OCI-LY3 (cell line): ENCODE results near the gene C19orf25.

Source experiments
- H2AFZ ChIP-seq: fragments of 200-600, 300-600 bp; shearing (Covaris generic); 2 replicates; pipeline ENCODE4 v1.6.0; 2014; ENCODE audit warnings: antibody characterized with exemption, low read depth, low read length
- H3K27ac ChIP-seq: fragments of 200-600, 300-600 bp; sonication (generic); 2 replicates; pipeline ENCODE4 v1.5.1; 2014; ENCODE audit warnings: mild to moderate bottlenecking, low read length, moderate library complexity, mixed read lengths
- H3K27me3 ChIP-seq: fragments of 200-600, 300-600 bp; sonication (generic); 2 replicates; pipeline ENCODE4 v1.6.1; 2014; ENCODE audit warnings: low read depth, low read length, mixed read lengths
- H3K36me3 ChIP-seq: fragments of 200-600, 300-600 bp; sonication (generic); replicated peaks from 2 replicates; pipeline ENCODE3; 2014; ENCODE audit warnings: low read depth, low read length, mixed read lengths
- H3K4me1 ChIP-seq: fragments of 300-600, 200-600 bp; sonication (generic); 2 replicates; pipeline ENCODE4 v1.6.1; 2014; ENCODE audit warnings: low read length, mixed read lengths
- H3K4me2 ChIP-seq: fragments of 200-600, 300-600 bp; sonication (generic); 2 replicates; pipeline ENCODE4 v1.6.1; 2014; ENCODE audit warnings: low read length, mixed read lengths
- H3K4me3 ChIP-seq: fragments of 300-600, 200-600 bp; sonication (generic); 2 replicates; pipeline ENCODE4 v1.5.1; 2014; ENCODE audit warnings: antibody characterized with exemption, mild to moderate bottlenecking, low read length, moderate library complexity
- H3K79me2 ChIP-seq: fragments of 300-600, 200-600 bp; shearing (Covaris generic); 2 replicates; pipeline ENCODE4 v1.6.1; 2014; ENCODE audit warnings: mild to moderate bottlenecking, low read length, mixed read lengths
- H3K9ac ChIP-seq: fragments of 300-600, 200-600 bp; shearing (Covaris generic); 2 replicates; pipeline ENCODE4 v1.6.0; 2014; ENCODE audit warnings: mild to moderate bottlenecking, low read length, moderate library complexity
- H3K9me3 ChIP-seq: fragments of 200-600, 300-600 bp; shearing (Covaris generic); 2 replicates; pipeline ENCODE4 v1.6.1; 2014; ENCODE audit warnings: low read length, mixed read lengths; ENCODE audit not compliant: insufficient read depth
- H4K20me1 ChIP-seq: fragments of 200-600, 300-600 bp; sonication (generic); 2 replicates; pipeline ENCODE4 v1.6.1; 2016; ENCODE audit warnings: low read length, mixed read lengths; ENCODE audit not compliant: insufficient read depth
- EZH2phosphoT487 ChIP-seq: fragments of 200-600 bp; shearing (Covaris generic); IDR thresholded peaks from 2 replicates; pipeline ENCODE4 v1.6.1; 2018; ENCODE audit warnings: antibody characterized with exemption, mixed run types, low read depth
- TF ChIP-seq, protein P1 (sequence below): fragments of 200-600, 300-600 bp; sonication (generic); IDR thresholded peaks from 2 replicates; pipeline ENCODE4 v1.5.1; 2014; ENCODE audit warnings: antibody characterized with exemption, low read length, low read depth

Gene C19orf25

DNA sequence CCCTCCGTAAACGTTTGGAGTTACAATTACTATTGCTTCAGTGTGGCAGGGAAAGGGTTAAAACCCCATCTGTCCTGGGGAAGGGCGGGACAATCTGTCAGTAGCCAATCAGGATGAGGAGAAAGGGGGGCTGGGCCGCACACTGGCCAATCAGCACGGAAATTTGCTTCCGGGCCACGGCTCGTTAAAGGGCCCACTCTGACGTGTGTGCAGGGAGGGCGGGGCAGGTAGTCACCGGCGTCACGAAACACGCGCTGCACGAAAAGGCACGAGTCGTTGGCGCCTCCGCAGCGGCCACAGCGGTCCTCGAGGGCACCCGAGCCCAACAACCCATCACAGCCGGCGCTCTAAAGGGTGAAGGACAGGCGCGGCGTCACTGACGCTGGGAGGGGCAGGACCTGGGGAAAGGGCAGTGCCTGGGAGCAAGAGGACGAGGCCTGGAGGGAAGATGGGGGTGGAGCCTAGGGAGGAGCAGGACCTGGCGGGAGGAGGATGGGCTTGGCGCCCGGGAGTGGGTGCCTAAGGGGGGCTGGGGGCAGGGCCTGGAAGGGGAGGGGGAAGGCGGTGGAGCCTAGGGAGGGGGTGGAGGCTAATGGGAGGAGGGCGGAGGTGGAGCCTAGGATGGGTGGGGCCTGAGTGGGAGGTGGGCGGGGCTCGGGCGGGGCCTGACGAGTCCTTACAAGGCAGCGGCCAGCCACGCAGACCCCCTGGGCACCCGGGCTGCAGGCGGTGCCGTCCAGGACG, 28.9 kb upstream of the C19orf25 start:
- no peak overlapping the region for H3K4me2 ChIP-seq
- H2AFZ ChIP-seq, result no peak overlapping the region
- no peak for TF ChIP-seq EZH2phosphoT487
- TF ChIP-seq, protein P1, sequence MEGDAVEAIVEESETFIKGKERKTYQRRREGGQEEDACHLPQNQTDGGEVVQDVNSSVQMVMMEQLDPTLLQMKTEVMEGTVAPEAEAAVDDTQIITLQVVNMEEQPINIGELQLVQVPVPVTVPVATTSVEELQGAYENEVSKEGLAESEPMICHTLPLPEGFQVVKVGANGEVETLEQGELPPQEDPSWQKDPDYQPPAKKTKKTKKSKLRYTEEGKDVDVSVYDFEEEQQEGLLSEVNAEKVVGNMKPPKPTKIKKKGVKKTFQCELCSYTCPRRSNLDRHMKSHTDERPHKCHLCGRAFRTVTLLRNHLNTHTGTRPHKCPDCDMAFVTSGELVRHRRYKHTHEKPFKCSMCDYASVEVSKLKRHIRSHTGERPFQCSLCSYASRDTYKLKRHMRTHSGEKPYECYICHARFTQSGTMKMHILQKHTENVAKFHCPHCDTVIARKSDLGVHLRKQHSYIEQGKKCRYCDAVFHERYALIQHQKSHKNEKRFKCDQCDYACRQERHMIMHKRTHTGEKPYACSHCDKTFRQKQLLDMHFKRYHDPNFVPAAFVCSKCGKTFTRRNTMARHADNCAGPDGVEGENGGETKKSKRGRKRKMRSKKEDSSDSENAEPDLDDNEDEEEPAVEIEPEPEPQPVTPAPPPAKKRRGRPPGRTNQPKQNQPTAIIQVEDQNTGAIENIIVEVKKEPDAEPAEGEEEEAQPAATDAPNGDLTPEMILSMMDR, result no peak
- H3K4me1 ChIP-seq, result no peaks in the 10 kb centered on the region
- H3K27ac ChIP-seq, result no peak overlapping the region
- H4K20me1 ChIP-seq, result no peaks in the 10 kb centered on the region
- H3K27me3 ChIP-seq, result peaks cover 4% of the 10 kb centered on the region; the same call in 1 of the 2 replicates
- H3K4me3 ChIP-seq, result no peak overlapping the region
- no peaks in the 10 kb centered on the region for H3K36me3 ChIP-seq
- H3K9me3 ChIP-seq, result no peaks in the 10 kb centered on the region
- no peak overlapping the region for H3K9ac ChIP-seq
- H3K79me2 ChIP-seq, result no peaks in the 10 kb centered on the region

DNA sequence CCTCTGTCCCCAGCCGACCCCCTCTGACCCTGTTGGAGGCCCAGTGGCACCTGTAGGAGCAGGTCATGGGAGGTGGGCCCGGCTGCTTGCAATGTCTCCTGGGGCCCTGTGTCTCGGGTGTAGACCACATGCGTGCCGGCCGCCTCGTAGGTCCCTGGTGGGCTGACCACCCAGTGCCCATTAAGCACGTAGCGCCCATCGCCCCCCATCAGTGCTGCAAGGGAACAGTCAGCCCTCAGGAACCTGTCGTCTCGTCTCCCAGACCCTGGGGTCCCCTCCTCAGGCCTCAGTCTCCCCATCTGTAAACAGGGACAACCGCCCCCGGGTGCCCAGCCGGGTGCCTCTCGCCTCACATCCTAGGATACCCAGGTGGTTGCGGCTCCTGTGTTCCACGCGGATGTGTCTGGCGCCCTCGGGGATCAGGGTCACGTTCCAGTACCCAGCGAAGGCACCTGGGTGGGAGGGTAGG, 28.2 kb upstream of the C19orf25 start:
- H4K20me1 ChIP-seq, result no peaks in the 10 kb centered on the region
- H3K27me3 ChIP-seq, result peaks cover 4% of the 10 kb centered on the region; the same call in 1 of the 2 replicates
- no peaks in the 10 kb centered on the region for H3K36me3 ChIP-seq
- no peak overlapping the region for H3K4me3 ChIP-seq
- H3K9ac ChIP-seq, result no peak overlapping the region
- H3K4me1 ChIP-seq, result no peaks in the 10 kb centered on the region
- no peak overlapping the region for H3K4me2 ChIP-seq
- TF ChIP-seq EZH2phosphoT487, result no peak
- TF ChIP-seq, protein P1, result no peak
- no peaks in the 10 kb centered on the region for H3K9me3 ChIP-seq
- no peaks in the 10 kb centered on the region for H3K79me2 ChIP-seq
- H3K27ac ChIP-seq, result no peak overlapping the region
- H2AFZ ChIP-seq, result no peak overlapping the region

DNA sequence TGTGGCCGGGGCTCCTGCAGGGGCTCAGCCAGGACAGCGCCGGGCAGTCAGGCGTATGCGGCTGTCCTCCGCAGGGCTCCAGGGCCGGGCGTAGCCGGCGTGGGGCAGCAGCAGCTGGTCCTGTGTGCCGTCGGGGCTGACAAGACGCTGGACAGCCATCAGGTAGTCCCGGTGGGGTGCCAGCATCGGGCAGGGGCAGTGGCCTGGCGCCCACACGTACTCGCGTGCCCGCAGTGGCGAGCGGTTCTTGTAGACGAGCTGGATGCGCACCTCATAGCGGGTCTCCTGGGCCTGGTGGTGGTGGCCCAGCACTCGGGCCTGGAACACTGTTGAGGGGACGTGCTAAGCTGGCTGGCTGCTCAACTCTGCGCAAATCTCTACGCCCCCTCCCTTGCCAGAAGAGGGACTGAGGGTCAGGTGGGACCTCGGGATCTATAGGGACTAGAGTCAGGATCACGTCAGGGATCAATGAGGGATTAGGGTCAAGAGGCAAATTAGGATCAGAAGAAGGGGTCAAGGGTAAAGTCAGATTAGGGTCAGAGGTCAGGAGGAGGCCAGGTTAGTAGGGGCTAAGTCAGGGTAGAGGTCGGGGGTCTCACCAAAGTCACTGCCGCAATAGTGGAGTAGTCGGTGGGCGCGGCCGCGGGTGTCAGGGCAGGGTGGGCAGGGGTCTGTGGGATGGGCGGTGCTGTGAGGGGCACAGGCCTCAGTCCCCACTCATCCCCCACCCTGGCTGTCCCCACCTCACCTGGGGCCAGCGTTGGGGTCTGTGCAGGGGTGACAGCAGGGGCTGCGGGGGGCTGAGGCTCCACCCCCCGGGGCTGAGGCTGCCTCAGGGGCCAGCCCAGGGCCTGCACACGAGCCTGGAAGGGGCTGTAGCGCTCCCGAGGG, 27.2 kb upstream of the C19orf25 start:
- H3K27ac ChIP-seq, result no peak overlapping the region
- H3K4me1 ChIP-seq, result no peaks in the 10 kb centered on the region
- H3K4me3 ChIP-seq, result no peak overlapping the region
- no peak overlapping the region for H3K9ac ChIP-seq
- TF ChIP-seq EZH2phosphoT487, result no peak
- TF ChIP-seq, protein P1, result no peak
- H4K20me1 ChIP-seq, result no peaks in the 10 kb centered on the region
- H3K79me2 ChIP-seq, result no peaks in the 10 kb centered on the region
- H2AFZ ChIP-seq, result no peak overlapping the region
- no peaks in the 10 kb centered on the region for H3K9me3 ChIP-seq
- no peak overlapping the region for H3K4me2 ChIP-seq
- peaks cover 4% of the 10 kb centered on the region; the same call in 1 of the 2 replicates for H3K27me3 ChIP-seq
- H3K36me3 ChIP-seq, result no peaks in the 10 kb centered on the region

DNA sequence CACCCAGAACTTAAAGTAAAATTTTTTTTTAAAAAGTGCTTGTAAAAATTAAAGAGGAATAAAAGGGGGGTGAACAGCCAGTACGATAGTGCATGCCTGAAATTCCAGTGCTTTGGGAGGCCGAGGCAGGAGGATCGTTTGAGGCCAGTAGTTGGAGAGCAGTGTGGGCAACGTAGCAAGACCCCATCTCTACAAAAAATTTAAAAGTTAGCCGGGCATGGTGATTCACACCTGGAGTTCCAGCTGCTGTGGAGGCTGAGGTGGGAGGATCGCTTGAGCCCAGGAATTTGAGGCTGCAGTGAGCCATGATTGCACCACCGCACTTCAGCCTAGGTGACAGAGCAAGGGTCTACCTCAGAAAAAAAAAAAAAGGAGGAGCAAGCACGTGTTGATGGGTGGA, 26.0 kb upstream of the C19orf25 start:
- Histone ChIP-seq H3K9ac (no peak overlapping the region), H3K27me3 (peaks cover 4% of the 10 kb centered on the region; the same call in 1 of the 2 replicates), H3K79me2 (no peaks in the 10 kb centered on the region), H3K4me2 (no peak overlapping the region), H4K20me1 (no peaks in the 10 kb centered on the region), H3K4me1 (no peaks in the 10 kb centered on the region), H3K9me3 (no peaks in the 10 kb centered on the region), H3K36me3 (no peaks in the 10 kb centered on the region), H3K4me3 (no peak overlapping the region), H3K27ac (no peak overlapping the region), H2AFZ (no peak overlapping the region)
- no peak for TF ChIP-seq EZH2phosphoT487
- TF ChIP-seq, protein P1, result no peak
